ENCODE measurements around the gene COP1.

Gene COP1

DNA sequence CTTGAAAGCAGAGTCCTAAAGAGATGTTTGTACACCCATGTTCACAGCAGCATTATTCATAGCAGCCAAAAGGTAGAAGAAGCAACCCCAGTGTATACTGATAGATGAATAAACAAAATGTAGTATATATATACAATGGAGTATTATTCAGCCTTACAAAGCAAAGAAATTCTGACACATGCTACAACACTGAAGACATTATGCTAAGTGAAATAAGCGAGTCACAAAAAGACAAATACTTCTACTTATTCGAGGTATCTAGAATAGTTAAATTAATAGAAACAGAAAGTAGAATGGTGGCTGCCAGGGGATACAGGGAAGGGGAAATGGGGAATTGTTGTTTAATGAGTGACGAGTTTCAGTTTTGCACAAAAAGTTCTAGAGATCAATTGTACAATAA lies 23.5 kb downstream of the COP1 start:
- H3K9me3 ChIP-seq (ENCODE audit: control insufficient read depth, low read length), result no peaks in the 10 kb centered on the region
- no peak overlapping the region for H3K4me2 ChIP-seq (ENCODE audit: low read length)
- H3K4me3 ChIP-seq (ENCODE audit: low read depth, low read length), result no peak overlapping the region
- H3K4me1 ChIP-seq, result no peaks in the 10 kb centered on the region
- H2AFZ ChIP-seq, result no peak overlapping the region
- no peaks in the 10 kb centered on the region for H3K36me3 ChIP-seq (ENCODE audit: control insufficient read depth, insufficient read depth, low read length)
- TF ChIP-seq, protein P1, sequence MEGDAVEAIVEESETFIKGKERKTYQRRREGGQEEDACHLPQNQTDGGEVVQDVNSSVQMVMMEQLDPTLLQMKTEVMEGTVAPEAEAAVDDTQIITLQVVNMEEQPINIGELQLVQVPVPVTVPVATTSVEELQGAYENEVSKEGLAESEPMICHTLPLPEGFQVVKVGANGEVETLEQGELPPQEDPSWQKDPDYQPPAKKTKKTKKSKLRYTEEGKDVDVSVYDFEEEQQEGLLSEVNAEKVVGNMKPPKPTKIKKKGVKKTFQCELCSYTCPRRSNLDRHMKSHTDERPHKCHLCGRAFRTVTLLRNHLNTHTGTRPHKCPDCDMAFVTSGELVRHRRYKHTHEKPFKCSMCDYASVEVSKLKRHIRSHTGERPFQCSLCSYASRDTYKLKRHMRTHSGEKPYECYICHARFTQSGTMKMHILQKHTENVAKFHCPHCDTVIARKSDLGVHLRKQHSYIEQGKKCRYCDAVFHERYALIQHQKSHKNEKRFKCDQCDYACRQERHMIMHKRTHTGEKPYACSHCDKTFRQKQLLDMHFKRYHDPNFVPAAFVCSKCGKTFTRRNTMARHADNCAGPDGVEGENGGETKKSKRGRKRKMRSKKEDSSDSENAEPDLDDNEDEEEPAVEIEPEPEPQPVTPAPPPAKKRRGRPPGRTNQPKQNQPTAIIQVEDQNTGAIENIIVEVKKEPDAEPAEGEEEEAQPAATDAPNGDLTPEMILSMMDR (IDR thresholded peaks at IDR 0.05), result no peak
- no peak overlapping the region for H3K27ac ChIP-seq
- H3K79me2 ChIP-seq, result peaks cover 11% of the 10 kb centered on the region
- H3K27me3 ChIP-seq (ENCODE audit: control insufficient read depth, insufficient read depth, low read length), result no peaks in the 10 kb centered on the region
- H3K9ac ChIP-seq, result no peak overlapping the region

DNA sequence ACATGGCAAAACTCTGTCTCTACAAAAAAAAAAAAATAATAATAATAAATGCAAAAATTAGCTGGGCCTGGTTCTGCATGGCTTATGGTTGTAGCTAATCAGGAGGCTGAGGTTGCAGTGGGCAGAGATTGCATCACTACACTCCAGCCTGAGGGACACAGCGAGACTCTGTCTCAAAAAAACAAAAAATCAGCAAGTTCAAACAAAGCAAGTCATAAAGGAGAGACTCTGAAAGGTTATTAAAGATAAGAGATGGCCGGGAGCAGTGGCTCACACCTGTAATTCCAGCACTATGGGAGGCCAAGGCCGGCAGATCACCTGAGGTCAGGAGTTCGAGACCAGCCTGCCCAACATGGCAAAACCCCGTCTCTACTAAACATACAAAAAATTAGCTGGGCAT lies 28.8 kb downstream of the COP1 start:
- H3K9me3 ChIP-seq (ENCODE audit: control insufficient read depth, low read length), result no peaks in the 10 kb centered on the region
- H3K4me1 ChIP-seq, result no peaks in the 10 kb centered on the region
- no peak overlapping the region for H2AFZ ChIP-seq
- no peak overlapping the region for H3K4me3 ChIP-seq (ENCODE audit: low read depth, low read length)
- no peaks in the 10 kb centered on the region for H3K27me3 ChIP-seq (ENCODE audit: control insufficient read depth, insufficient read depth, low read length)
- no peak overlapping the region for H3K4me2 ChIP-seq (ENCODE audit: low read length)
- H3K79me2 ChIP-seq, result peaks cover 2% of the 10 kb centered on the region
- H3K36me3 ChIP-seq (ENCODE audit: control insufficient read depth, insufficient read depth, low read length), result no peaks in the 10 kb centered on the region
- H3K9ac ChIP-seq, result no peak overlapping the region
- H3K27ac ChIP-seq, result no peak overlapping the region
- TF ChIP-seq, protein P1 (IDR thresholded peaks at IDR 0.05), result no peak

DNA sequence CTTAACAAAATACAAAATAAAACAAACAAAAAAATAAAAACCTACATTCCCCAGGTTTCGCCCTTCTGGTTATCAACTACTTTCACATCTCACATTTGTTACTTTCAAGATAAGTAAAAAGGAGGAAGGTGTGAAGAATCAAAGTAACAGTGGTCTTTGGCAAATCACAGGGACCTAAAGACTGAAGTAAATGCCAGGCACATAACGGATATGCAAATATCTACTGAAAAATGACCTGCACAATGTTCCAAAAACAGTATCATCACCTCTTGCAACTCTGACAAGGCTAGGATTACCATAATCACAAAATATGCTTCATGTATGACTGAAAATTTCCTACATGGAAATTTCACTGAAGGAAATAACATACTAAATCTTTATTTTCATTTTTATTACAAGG lies 29.3 kb downstream of the COP1 start:
- Histone ChIP-seq H3K4me2 (ENCODE audit: low read length) (no peak overlapping the region), H3K27me3 (ENCODE audit: control insufficient read depth, insufficient read depth, low read length) (no peaks in the 10 kb centered on the region), H3K4me3 (ENCODE audit: low read depth, low read length) (no peak overlapping the region), H2AFZ (no peak overlapping the region), H3K79me2 (peaks cover 2% of the 10 kb centered on the region), H3K9ac (no peak overlapping the region), H3K36me3 (ENCODE audit: control insufficient read depth, insufficient read depth, low read length) (no peaks in the 10 kb centered on the region), H3K4me1 (no peaks in the 10 kb centered on the region), H3K27ac (no peak overlapping the region), H3K9me3 (ENCODE audit: control insufficient read depth, low read length) (no peaks in the 10 kb centered on the region)
- TF ChIP-seq, protein P1 (IDR thresholded peaks at IDR 0.05), result no peak

DNA sequence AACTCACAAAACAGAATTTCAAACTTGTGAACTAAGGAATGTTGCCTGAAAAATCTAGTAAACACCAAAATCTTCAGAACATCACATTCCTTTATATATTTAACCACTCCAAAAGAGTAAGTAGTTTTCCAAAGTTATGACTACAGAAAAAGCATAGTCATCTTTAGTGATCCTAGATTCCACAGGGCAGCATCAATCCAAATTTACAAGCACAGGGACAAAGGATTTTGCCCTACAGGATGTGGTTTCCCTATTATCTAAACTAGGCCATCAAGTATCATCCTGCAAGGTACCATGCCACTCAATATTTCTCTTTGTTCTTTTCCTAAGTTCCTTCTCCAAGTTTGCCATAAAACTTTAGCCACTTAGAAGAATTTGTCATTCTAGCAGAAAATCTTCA lies 33.0 kb downstream of the COP1 start:
- peaks cover 10% of the 10 kb centered on the region for H3K79me2 ChIP-seq
- no peak overlapping the region for H3K4me2 ChIP-seq (ENCODE audit: low read length)
- H3K4me3 ChIP-seq (ENCODE audit: low read depth, low read length), result no peak overlapping the region
- TF ChIP-seq, protein P1 (IDR thresholded peaks at IDR 0.05), result no peak
- H3K9ac ChIP-seq, result no peak overlapping the region
- H3K4me1 ChIP-seq, result no peaks in the 10 kb centered on the region
- no peaks in the 10 kb centered on the region for H3K27me3 ChIP-seq (ENCODE audit: control insufficient read depth, insufficient read depth, low read length)
- H2AFZ ChIP-seq, result no peak overlapping the region
- H3K27ac ChIP-seq, result no peak overlapping the region
- H3K36me3 ChIP-seq (ENCODE audit: control insufficient read depth, insufficient read depth, low read length), result no peaks in the 10 kb centered on the region
- H3K9me3 ChIP-seq (ENCODE audit: control insufficient read depth, low read length), result no peaks in the 10 kb centered on the region

DNA sequence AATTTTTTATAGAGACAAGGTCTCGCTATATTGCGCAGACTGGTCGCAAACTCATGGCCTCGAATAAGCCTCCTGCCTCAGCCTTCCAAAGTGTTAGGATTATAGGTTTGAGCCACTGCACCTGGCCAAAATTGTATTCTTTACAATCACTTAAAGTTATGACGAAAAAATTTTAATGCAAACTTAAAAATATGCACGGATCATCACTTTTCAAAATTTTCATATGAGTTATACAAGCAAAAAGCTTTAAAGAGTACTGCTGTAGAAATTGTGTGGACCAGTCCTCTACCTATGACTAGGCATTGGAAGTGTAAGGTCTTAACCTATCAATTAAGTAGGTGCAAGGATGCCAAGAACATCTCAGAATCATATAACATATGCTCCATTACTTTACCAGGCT lies 34.9 kb downstream of the COP1 start:
- H3K27ac ChIP-seq, result no peak overlapping the region
- H2AFZ ChIP-seq, result no peak overlapping the region
- peaks cover 10% of the 10 kb centered on the region for H3K79me2 ChIP-seq
- TF ChIP-seq, protein P1 (IDR thresholded peaks at IDR 0.05), result no peak
- H3K36me3 ChIP-seq (ENCODE audit: control insufficient read depth, insufficient read depth, low read length), result no peaks in the 10 kb centered on the region
- H3K27me3 ChIP-seq (ENCODE audit: control insufficient read depth, insufficient read depth, low read length), result no peaks in the 10 kb centered on the region
- no peak overlapping the region for H3K4me3 ChIP-seq (ENCODE audit: low read depth, low read length)
- H3K4me1 ChIP-seq, result no peaks in the 10 kb centered on the region
- H3K9me3 ChIP-seq (ENCODE audit: control insufficient read depth, low read length), result no peaks in the 10 kb centered on the region
- no peak overlapping the region for H3K4me2 ChIP-seq (ENCODE audit: low read length)
- no peak overlapping the region for H3K9ac ChIP-seq
